AG08396 (cell line): Measurements from ENCODE around the gene OR14C36.
"Not testable (repeated sequence)": the region's sequence is repeated elsewhere in the genome, so short reads cannot be mapped to it uniquely, and the experiment has no call there.

ENCODE experiments used
- DNase-seq: peaks from one replicate; pipeline ENCODE4 v3.0.0; 2012; ENCODE audit warnings: low spot score, mixed read lengths

OR14C36 gene

GRCh38 chr1:248348475-248348874 is at the start of gene OR14C36:
Gene OR14C36 (plus strand): TSS chr1:248348775. CDS start chr1:248348775, 0 bp downstream.
- DNase-seq: no peak

- no peak for DNase-seq
Measured at GRCh38 chr1:248303324-248303723, 45.3 kb upstream of the OR14C36 start, which contains the start of gene OR2T12. Gene OR2T12 (minus strand): TSS chr1:248303424. CDS start chr1:248295578, 7,846 bp downstream.

- DNase-seq: not testable (repeated sequence)
Measured at GRCh38 chr1:248305672-248306071, 42.9 kb upstream of the OR14C36 start.

- no peak for DNase-seq
Measured at GRCh38 chr1:248306103-248306502, 42.5 kb upstream of the OR14C36 start.

- DNase-seq: not testable (repeated sequence)
Measured at GRCh38 chr1:248306740-248307139, 41.8 kb upstream of the OR14C36 start.

GRCh38 chr1:248316796-248317195 is 31.8 kb upstream of the OR14C36 start:
- DNase-seq: no peak

- no peak for DNase-seq
Measured at GRCh38 chr1:248324468-248324867, 24.1 kb upstream of the OR14C36 start, which contains the start of gene OR2M7. Gene OR2M7 (minus strand): TSS chr1:248324568. CDS start chr1:248324568, 0 bp downstream.

- DNase-seq: no peak
Measured at GRCh38 chr1:248343451-248343850, 5.1 kb upstream of the OR14C36 start.

- no peak for DNase-seq
Measured at GRCh38 chr1:248359415-248359814, 10.8 kb downstream of the OR14C36 start.

- DNase-seq: no peak
Measured at GRCh38 chr1:248361121-248361715, 12.6 kb downstream of the OR14C36 start, which contains the start of gene OR2T4. Gene OR2T4 (plus strand): TSS chr1:248361665. CDS start chr1:248361665, 0 bp downstream.

GRCh38 chr1:248366609-248367008 is 18.0 kb downstream of the OR14C36 start:
- DNase-seq: no peak

GRCh38 chr1:248372394-248372793 is 23.8 kb downstream of the OR14C36 start:
- no peak for DNase-seq

- DNase-seq: no peak
Measured at GRCh38 chr1:248373761-248374160, 25.2 kb downstream of the OR14C36 start.

GRCh38 chr1:248375446-248375845 is 26.9 kb downstream of the OR14C36 start, which contains the start of gene OR2T6:
Gene OR2T6 (plus strand): TSS chr1:248375746. CDS start chr1:248387609, 11,863 bp downstream.
- DNase-seq: no peak

- DNase-seq: no peak
Measured at GRCh38 chr1:248376916-248377315, 28.3 kb downstream of the OR14C36 start.

- no peak for DNase-seq
Measured at GRCh38 chr1:248380854-248381253, 32.3 kb downstream of the OR14C36 start.

- no peak for DNase-seq
Measured at GRCh38 chr1:248388426-248388825, 39.9 kb downstream of the OR14C36 start.

GRCh38 chr1:248393050-248393449 is 44.5 kb downstream of the OR14C36 start:
- no peak for DNase-seq
